PC-9 (cell line): ENCODE results near the gene B4GALNT3.

Experiments
- CTCF ChIP-seq: fragments of 200-600 bp; sonication (generic); conservative IDR thresholded peaks from 2 replicates; pipeline ENCODE4 v1.6.1; 2017; ENCODE audit warnings: mixed run types, antibody characterized with exemption, mild to moderate bottlenecking, moderate library complexity
- EZH2 ChIP-seq: fragments of 200-600 bp; sonication (generic); IDR thresholded peaks from 2 replicates; pipeline ENCODE4 v1.8.0; 2017; ENCODE audit warnings: antibody characterized with exemption, low read depth

DNA sequence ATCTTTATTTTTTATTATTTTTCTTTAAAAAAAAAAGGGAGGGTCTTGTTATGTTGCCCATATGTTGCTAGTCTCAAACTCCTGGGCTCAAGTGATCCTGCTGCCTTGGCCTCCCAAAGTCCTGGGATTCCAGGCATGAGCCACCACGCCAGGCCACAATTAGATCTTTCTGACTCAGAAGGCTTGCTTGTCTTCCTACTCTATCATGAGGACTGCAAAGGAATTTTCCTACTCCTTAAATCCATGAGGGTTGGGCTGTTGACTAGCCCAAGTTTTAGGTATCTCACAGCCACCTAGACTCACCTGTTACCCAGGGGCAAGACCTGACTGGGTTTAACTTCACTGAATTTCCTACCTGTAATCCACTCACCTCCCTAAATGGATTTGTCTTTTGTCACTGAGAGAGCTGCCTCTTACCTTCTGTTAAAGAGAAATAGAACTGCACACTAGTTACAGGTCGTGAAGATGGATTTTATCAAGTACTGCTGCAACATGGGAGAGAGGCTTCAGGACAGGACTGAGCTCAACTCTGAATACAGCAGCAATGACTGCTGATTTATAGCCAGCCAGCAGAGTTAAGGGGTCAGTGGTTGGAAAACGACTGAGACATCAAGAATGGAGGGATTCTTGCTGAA lies 72.3 kb downstream of the B4GALNT3 start:
- TF ChIP-seq CTCF (no peak), EZH2 (no peak)
